Effector CD4-positive, alpha-beta T cell (primary cell): Measurements from ENCODE around the gene FARS2.

ENCODE experiments used
- DNase-seq: peaks from one replicate; pipeline ENCODE4 v3.0.0-alpha.2; 2020

The FARS2 gene

DNA sequence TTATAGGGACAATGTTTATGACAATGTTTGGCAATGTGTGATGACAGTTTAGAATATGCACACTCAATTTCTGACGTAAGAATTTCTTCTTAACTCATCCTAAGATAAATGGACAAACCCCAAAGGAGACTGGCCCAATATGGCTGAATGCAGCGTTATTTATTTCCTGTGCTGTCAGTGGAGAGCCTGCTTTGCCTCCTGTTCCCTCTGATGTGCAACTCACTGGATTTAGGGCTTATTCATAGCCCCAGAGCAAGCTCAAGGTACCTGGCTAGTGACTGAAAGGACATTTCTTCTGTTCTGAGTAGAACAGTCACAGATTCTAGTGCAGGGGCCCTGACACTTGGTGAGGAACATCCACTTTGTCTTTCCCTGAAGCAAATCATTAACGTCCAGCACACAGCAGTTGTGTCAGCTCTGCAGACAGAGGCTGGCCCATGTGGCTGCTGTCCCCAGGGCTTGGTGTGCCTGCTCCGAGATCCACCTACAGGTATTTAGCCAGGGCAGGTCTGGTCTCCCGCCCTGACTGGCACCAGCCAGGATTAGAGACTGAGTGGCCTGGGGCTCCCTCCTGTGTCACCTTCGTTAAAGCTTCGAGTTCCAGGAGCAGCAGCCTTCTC, 64.8 kb downstream of the FARS2 start:
- no peak for DNase-seq

DNA sequence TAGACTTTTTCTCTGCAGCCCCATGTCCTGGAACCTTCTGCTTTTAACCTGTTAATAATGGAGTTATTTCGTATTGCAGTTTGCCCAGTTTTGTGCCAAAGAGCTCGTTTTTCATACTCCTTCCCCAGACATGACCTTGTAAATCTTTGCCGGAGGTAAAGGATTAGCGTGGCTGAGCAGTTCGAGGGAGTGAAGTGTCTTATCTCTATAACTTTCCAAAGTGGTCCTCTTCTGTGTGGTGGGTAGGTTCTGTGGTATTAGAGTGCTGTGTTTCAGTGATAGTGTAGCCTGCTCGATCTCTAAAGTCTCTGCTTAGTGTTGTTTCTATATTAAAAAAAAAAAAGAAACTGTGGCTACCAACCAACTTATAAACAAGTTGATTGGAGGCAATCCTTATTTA, 67.5 kb downstream of the FARS2 start:
- DNase-seq, result no peak

DNA sequence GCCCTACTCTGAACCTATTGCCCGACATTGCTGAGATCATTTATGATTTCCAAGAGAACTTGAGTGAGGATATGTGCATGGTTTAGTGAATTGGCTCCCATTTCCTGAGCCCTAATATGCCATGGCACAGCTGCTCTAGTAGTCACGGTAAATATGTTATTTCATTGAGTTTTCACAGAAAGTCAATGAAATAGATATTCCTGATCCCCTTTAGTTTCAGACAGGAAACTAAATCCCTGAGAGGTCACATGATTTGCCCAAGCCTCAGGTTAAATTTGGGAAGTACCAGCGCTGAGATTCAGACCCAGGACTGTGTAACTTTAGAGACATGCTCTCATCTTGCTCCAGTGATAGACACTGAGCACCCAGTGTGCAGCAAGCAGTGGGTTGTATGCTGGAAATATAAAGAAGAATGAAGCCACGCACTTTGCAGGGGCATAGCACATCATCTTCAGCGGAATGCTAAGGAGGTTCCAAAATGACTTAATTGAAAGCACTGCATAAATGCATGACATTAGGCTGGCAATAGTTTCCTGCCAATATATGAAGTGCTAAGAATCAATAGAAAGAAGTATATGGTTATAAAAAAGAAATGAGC, 70.6 kb downstream of the FARS2 start:
- DNase-seq, result no peak

DNA sequence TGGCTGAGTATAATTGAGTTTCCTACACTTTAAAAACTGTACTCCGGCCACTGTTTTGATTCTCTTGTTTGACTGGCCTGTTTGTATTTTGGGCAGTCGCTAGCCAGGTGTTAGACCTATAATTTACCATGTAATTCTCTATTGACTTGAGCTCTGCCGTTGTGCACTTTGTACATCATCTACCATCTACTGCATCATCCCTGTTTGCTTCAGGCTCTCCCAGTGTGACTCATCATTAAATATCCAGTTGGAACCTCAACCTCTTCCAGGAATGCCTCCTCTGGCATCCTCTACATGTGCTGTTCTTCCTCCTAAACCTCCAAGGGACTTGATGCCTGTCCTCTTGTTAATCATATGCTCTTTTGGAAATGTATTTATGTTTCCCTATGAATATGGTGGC, 72.3 kb downstream of the FARS2 start:
- no peak for DNase-seq

DNA sequence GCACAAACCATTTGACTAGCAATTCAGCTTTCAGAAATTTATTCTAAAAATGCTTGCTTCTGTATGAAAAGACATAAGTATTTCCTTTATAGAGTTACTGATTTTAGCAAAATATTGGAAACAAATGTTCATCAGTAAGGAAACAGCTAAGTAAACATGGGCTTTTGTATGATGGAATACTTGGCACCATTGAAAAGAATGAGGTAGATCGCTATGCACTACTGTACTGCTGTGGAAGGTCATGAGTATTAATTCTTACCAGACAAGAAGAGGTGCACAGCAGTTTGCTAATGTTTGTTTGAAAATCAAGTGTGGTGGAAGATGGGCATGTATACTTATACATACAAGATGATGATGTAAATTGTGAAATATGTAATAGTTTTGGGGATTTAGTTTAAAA, 73.0 kb downstream of the FARS2 start:
- DNase-seq, result no peak

DNA sequence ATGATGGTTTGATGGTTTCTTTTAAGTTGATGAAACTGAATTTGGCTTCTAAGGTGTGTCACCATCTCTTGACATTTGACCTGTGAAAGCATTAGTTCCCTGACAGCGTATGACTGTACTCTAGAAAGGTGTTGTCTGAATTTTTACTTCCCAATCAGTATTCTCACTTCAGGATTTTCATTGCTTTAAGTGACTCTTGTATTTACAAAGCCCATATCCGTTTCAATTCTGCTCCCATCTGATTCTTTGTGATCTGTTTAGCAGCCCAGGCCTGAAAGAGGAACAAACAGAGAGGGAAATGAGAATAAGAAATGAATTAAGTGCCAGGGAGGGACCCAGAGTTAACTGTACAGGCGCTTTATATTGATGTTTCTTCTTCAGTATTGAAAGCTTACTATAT, 73.7 kb downstream of the FARS2 start:
- DNase-seq, result no peak

DNA sequence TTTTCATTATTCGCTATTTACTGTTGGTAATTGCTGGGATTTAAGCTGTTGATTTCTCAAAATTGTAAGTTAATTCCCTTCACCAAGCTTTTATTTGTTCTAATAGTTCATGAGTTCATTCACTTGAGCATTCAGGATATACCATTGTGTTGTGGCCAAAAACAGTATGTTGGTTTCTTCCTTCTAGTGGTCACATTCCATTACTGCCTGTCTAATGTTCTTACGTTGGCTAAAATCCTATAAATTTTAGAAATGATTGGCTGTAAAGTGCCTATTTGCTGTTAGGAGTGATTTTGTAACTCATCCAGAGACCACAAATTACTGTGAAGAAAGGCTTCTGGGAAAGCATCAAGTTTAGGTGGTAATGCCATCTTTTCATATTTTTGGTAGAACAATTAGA, 76.3 kb downstream of the FARS2 start:
- DNase-seq, result no peak

DNA sequence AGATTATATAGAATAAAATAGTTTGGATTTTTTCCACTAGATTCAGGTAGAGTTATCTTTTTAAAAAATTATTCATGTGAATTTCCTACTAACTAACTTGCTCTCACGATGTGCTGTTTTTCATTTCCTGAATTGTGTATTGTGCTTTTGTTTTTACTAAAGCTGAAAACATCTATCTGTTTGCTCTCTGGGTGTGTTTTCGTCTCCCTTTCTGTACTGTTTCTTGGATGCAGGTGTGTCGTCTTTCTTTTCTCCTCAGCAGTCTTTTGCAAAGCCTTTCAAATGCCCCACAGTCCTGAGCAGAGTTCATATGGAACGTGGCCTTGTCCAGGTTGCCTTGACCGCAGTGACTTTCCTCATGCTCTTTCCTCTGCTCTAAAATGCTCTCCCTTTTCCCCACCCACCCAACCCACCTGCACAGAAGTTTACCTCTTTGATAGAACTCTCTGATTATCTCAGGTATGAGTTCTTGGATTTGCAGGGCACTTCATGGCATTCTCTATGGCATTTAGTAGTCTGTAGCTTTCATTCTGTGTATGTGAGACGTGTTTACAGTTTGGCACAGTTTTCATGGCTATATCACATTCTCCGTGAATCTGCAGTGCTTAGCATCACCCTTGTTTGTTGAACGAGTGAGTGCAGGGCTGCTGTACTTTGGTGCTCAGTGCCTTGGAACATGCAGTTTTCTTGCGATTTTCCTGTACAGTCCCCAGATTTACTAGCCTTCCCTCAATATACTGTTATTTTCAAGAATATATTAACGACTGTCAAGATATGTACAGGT, 77.1 kb downstream of the FARS2 start:
- DNase-seq, result no peak

DNA sequence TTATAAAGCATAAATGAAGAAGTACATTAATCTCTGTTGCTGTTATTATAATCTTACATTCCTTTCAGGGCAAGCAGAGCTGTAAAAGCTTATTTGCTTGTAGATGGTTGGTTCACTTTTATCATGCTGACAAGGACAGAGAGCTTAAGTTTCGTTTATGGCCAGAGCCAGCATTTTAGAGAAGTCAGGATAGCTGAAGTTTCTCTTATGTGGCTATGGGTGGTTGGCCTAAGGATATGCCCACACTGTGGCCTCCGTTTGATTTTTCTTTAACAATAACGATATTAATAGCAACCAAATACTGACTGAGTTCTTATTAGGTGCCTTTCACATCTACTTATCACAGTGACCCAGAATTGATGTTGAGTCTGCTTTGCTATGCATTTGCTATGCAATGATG, 78.5 kb downstream of the FARS2 start:
- no peak for DNase-seq

DNA sequence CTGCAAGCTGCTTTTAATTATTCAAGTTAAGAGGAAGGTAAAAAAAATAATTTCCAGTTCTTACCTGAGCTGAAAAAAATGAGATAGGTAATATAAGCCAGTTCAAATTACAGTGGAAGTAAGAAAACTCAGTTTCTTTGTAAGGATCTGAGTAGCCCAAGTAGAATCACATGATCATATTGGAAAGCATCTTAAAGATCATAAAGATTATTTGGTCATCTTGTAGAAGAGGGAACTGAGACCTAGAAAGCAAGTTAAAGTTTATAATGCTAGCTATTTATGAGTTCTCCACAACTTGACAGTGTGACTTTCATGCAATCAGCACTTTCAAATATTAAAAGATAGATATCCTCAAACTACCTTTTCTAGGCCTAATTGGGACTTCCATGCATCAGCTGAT, 80.5 kb downstream of the FARS2 start:
- DNase-seq, result no peak

DNA sequence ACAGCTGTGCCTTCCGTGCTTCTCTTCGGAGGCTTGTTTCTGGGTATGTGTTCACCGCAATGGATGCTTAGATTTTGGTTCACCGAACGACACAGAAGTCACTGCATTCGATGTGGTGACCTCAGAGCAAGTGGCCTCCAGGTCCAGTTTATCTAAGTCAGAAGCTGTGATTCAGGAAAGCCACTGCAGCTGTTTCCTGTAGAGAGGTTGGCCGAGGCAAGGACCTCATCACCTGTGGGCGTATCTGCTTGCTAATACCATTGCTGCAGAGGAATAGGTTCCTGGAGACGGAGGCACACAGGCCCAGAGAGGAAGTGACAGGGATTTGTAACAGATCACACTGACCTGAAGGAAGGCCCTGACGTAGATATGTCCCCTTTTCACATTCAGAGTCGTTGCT, 82.7 kb downstream of the FARS2 start:
- no peak for DNase-seq

DNA sequence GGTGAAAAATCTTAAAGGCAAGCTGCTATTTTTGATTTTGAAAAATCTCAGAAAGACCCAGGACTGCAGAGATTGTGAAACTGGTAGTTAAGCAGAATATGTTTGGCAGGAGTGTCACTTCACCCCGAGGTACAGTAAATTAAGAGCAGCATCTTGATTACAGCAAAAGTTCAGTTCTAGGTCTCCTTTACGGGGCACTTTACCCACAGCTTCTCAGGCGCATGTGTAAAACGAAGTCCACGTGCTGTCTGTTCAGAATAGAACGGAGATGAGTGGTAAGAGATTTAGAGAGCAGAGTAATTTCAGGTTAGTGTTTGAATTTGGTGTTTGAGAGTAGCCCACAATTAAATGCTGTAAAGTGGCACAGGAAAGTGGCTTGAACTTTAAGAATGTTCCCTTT, 84.0 kb downstream of the FARS2 start:
- DNase-seq, result no peak

DNA sequence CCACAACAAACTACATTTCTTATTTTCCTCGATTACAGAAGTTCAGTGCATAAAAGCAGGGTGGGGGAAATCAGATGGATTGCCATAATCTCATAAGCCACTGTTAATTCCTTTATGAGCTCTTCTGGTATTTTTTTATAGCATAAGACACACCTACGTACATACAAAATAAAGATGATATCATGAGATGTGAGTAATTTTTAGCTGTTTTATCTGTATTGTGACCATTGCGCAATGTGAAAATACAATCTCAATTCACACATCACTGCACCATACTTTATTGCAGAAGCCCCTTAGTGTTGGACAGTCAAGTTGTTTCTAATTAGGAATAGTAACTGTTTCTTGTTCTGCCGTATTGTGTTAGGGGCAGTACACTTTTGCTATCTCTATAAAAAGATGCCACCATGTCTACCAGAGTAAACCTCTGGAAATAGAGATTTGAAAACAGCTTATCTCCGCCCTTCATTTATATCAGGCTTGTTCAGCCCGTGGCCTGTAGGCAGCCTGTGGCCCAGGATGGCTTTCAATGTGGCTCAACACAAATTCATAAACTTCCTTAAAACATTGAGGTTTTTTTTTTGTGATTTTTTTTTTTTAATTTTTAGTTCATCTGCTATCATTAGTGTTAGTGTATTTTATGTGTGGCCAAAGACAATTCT, 90.4 kb downstream of the FARS2 start:
- no peak for DNase-seq

DNA sequence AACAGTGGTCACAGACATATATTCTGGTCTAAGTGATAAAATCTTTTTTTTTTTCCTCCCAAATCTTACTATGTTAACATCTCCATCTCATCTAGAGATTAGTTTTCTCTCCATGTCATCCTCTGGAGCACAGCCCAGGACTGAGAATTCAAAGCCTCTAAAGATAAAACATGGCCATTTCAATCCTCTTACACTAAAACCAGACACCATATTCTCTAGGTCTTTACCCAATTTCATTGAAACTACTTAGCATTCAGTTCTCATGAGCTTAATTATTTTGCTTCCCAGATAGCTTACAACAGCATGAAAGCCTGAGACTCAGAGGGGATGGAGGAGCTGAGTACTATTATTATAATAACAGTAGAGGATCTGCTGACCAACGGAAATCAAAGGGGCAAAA, 92.7 kb downstream of the FARS2 start:
- no peak for DNase-seq

DNA sequence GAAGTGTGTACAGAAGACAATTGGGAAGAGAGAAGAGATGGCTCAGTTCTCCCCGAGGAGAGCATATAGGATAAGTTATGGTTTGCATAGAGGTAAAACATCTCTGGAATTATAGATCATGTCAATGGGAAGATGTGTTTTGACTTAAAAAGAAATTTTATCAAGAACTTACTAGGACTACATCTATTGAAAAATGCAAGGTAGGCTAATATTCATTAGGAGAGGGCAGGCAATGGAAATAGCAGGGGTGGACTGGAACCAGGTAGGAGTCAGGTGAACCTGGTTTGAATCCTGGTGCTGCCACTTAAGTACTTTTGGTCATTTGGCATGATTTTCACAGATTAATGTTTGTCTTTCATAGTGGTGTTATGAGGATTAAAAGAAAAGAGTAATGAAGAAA, 96.2 kb downstream of the FARS2 start:
- DNase-seq, result no peak

DNA sequence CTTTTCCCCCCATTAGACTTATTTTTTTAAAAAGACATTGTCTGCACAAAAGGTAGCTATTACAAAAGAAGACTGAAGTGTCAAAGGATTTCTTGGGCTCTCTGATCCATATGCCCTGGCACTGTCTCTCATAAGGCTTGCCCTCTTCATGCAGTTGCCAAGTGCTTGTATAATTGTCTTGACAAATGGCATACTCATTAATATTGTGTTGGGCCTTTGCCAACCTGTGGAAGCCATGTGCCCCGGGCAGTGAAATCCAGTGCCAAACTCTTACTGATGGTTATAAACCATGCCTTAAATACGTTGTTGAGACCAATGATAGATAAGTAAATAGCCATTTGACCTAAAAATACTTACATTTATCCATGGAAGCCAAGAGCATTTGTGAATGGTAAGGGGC, 98.1 kb downstream of the FARS2 start:
- DNase-seq, result no peak

DNA sequence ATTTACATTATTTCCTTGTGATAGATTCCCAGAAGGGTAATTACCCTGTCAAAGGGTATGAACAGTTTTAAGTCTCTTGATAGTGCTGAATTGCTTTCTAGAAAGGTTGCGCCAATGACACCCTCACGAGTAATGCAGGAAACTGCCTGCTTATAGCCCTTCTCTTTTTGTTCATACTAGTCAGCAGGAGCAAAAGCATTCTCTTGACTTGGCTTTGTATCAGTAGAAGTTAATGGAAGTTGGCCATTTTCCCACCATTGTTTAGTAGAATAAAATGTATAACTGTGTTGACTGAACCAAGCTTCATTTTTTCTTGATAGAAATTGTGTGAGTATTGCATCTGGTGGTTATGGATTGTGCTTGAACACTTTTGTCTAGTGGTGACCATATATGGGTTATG, 100.1 kb downstream of the FARS2 start:
- no peak for DNase-seq

DNA sequence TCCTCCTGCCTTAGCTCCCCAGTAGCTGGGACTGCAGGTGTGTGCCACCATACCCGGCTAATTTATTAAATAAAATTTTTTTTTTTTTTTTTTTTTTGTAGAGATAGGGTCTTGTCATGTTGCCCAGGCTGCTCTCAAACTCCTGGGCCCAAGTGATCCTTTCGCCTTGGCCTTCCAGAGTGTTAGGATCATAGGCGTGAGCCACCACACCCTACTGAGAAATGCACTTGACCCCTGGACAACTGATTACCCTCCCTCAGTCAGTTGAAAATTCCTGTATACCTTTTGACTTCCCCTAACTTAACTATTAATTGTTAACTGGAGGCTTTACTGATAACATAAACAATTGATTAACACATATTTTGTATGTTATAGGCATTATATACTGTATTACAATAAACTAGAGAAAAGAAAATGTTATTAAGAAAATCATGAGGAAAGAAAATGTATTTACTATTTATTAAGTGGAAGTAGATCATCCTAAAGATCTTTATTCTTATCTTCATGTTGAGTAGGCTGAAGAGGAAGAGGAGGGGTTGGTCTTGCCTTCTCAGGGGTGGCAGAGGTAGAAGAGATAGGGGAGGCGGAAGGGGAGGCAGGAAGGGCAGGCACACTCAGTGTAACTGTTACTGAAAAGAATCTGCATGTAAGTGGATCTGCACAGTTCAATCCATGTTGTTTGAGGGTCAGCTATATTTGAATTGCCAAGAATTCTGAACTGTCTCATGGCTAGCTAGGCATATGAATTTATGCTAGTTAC, 104.3 kb downstream of the FARS2 start:
- no peak for DNase-seq

DNA sequence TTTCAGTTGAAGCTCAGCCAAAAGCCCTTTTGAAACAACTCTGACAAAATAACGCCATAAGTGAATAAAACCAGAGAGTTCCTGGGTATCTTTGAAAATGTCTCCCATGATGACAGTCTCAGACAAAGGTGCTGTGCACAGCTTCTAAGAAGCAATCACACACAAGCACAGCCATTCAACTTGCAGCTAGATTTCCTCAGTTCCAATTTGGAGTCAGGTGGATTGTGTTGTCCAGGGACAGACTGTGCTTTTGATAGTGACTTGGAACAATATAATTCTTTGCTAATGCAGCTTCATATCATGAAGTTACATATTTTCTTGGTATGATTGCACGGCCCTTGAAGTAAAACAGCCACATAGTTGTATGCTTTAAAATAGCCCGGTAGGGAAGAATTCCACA, 105.6 kb downstream of the FARS2 start:
- no peak for DNase-seq

DNA sequence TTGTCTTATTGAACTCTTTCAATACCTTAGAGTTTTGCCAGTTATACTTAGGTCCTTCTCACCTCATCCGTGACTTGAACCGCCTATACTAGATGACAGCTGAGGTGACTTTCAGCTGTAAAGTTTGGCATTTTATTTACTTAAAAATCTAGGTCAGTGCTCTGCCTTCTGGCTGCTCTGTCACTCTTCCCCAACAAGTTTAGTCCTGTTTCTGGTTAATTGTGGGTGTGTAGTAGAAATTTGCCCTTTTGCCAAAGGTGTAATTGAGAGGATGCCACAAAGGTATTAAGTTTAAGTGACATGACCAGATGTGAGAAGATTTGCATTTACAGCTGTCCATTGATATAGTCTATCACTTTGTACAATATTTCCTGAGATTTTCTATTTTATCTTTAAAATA, 106.2 kb downstream of the FARS2 start:
- DNase-seq, result no peak

DNA sequence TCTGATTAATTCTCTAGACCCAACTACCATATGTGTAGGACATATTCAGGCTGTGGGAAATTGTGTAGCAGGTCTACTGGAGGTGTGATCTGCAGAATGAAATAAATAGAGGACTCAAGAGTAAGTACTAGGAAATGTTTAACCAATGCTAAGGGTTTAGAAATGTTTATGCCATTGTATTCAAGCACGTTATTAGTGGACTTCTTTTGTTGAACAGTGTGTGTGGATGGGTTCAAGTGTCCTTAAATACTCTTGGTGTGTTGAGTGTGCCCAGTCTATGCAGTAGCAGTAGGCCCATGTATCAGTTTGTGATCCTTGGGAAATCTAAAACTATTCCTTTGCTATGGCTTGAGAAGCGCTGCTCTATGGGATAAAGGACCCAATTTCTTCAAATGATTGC, 112.1 kb downstream of the FARS2 start:
- DNase-seq, result no peak

DNA sequence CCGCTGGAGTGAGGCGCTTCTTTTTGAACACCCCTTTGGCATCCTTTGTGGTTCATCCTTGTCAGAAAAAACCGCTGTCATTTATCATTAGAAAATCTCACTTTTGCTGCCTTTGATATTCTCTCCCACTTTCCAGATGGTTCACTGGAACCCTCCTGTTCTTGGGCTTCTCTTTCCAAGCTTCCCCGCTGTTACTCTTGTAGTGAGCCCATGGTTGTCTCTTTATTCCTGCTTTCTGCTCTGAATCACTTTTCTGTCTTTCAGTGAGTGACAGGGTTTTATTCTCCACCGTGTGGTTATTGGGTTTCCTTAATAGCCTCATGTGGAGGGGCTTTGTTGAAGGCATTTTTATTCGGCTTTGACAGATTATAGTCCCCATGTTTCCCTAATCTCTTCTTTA, 117.0 kb downstream of the FARS2 start:
- DNase-seq, result no peak

DNA sequence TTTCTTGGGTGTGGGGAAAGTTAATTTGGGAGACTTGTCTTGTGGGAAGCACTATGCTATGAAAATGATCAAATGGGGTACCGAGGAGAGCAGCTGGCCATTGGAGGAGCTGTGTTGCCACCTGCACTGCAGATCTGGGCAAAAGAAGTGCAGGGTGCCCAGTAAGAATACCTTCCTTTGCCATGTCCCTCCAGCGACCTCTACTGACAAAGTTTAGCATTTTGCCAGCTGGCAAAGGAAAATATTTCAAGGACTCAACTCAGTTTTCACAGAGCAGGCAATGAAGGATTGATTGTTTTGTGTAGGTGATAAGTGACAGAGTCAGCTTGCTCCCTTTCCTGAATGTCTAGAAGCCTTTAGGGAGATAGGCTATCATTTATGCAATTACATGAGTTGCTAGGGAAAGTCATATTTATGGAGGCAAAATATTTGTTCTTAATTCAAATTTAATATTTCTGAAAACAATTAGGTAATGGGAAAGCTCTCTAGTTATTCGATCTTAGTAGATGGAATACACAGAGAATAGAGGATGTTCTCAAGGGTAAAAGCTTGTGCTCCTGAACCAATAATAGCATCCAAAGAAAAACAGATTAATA, 118.4 kb downstream of the FARS2 start:
- no peak for DNase-seq
